HepG2 (cell line): ENCODE measurements around the gene NXN. TPM values are rescaled to one million over a fixed set of nuclear protein-coding genes. Genes with fewer than 3 reads are reported as not detected.

Source experiments
- ETV6 ChIP-seq: sonication (generic); formaldehyde crosslinking; conservative IDR thresholded peaks from 2 replicates; pipeline ENCODE4 v1.4.0; 2020; ENCODE audit warnings: missing genetic modification reagents
- HINFP ChIP-seq: sonication (generic); formaldehyde crosslinking; IDR thresholded peaks from 2 replicates; pipeline ENCODE4 v1.4.0; 2020; ENCODE audit warnings: low read depth, mild to moderate bottlenecking, missing genetic modification reagents
- KDM5B ChIP-seq: sonication (generic); formaldehyde crosslinking; IDR thresholded peaks from 2 replicates; pipeline ENCODE4 v1.4.0; 2020; ENCODE audit warnings: missing genetic modification reagents, mild to moderate bottlenecking, borderline replicate concordance
- LBX2 ChIP-seq: sonication (generic); formaldehyde crosslinking; IDR thresholded peaks from 2 replicates; pipeline ENCODE4 v1.5.0; 2020; ENCODE audit warnings: missing genetic modification reagents, mild to moderate bottlenecking, borderline replicate concordance
- NONO ChIP-seq, 2 experiments: fragments of 450-650 bp in 1 of 2; sonication (generic) in 1 of 2; formaldehyde crosslinking in 1 of 2; IDR thresholded peaks in 1 of 2; conservative IDR thresholded peaks in 1 of 2; 2 replicates each; pipeline versions ENCODE4 v1.6.1 to v1.8.0; 2017 to 2022; ENCODE audit warnings: mild to moderate bottlenecking in 1 of 2, missing genetic modification reagents in 1 of 2, moderate library complexity in 1 of 2
- PPARG ChIP-seq: conservative IDR thresholded peaks from 2 replicates; pipeline ENCODE4 v1.6.1; 2016; ENCODE audit warnings: missing biosample characterization, missing genetic modification reagents
- RFX3 ChIP-seq: IDR thresholded peaks from 2 replicates; pipeline ENCODE4 v1.6.1; 2016; ENCODE audit warnings: missing biosample characterization, missing genetic modification reagents
- SALL1 ChIP-seq: sonication (generic); formaldehyde crosslinking; IDR thresholded peaks from 2 replicates; pipeline ENCODE4 v1.8.0; 2022; ENCODE audit warnings: mild to moderate bottlenecking, missing genetic modification reagents
- SNAPC2 ChIP-seq: sonication (generic); formaldehyde crosslinking; IDR thresholded peaks from 2 replicates; pipeline ENCODE4 v1.8.1; 2022; ENCODE audit warnings: mild to moderate bottlenecking, missing genetic modification reagents
- TBL1XR1 ChIP-seq: fragments of 150-350 bp; IDR thresholded peaks from 2 replicates; pipeline ENCODE4 v1.6.1; 2014; ENCODE audit warnings: borderline replicate concordance, low read length; ENCODE audit not compliant: partially characterized antibody
- ZHX2 ChIP-seq, 2 experiments: sonication (generic) in 1 of 2; formaldehyde crosslinking in 1 of 2; IDR thresholded peaks; 2 replicates each; pipeline versions ENCODE4 v1.6.1 to v1.9.0; 2014 to 2022; ENCODE audit warnings: antibody characterized with exemption in 1 of 2, borderline replicate concordance in 1 of 2, inconsistent platforms in 1 of 2, low read depth in 1 of 2, missing genetic modification reagents in 1 of 2
- ZMYM2 ChIP-seq: sonication (generic); formaldehyde crosslinking; IDR thresholded peaks from 2 replicates; pipeline ENCODE4 v1.8.0; 2022; ENCODE audit warnings: mild to moderate bottlenecking, missing genetic modification reagents
- ZNF512 ChIP-seq: sonication (generic); formaldehyde crosslinking; IDR thresholded peaks from 2 replicates; pipeline ENCODE4 v1.4.0; 2020; ENCODE audit warnings: mild to moderate bottlenecking, missing genetic modification reagents
- ZNF615 ChIP-seq: sonication (generic); formaldehyde crosslinking; IDR thresholded peaks from 2 replicates; pipeline ENCODE4 v1.5.0; 2020; ENCODE audit warnings: mild to moderate bottlenecking, missing genetic modification reagents, borderline replicate concordance
- ZNF7 ChIP-seq: IDR thresholded peaks from 2 replicates; pipeline ENCODE4 v1.6.1; 2016; ENCODE audit warnings: missing biosample characterization, missing genetic modification reagents
- ZNF768 ChIP-seq: sonication (generic); formaldehyde crosslinking; IDR thresholded peaks from 2 replicates; pipeline ENCODE4 v1.4.0; 2020; ENCODE audit warnings: missing genetic modification reagents
- ZNF772 ChIP-seq: sonication (generic); formaldehyde crosslinking; IDR thresholded peaks from 2 replicates; pipeline ENCODE4 v1.5.0; 2020; ENCODE audit warnings: mild to moderate bottlenecking, missing genetic modification reagents
- polyA plus RNA-seq, 8 experiments: library from polyadenylated mRNA; depleted of rRNA in 3 of 8; stranded (reverse) in 7 of 8; unstranded in 1 of 8; fragments of >200 nt; fragmentation: Illumina TruSeq in 4 of 8; extraction: Trizol in 4 of 8; gene quantifications; 2 replicates each; pipeline versions ENCODE4 v1.2.1 to v1.2.3, GENCODE V29; 2011 to 2016; ENCODE audit warnings: low read depth in 4 of 8, missing spikeins in 1 of 8, mixed read lengths in 1 of 8; ENCODE audit not compliant: insufficient read depth in 1 of 8
- total RNA-seq, 5 experiments: library from RNA; depleted of rRNA; stranded (reverse); fragments of >200 nt; fragmentation: Illumina TruSeq; extraction: Trizol; gene quantifications; 2 replicates each; pipeline ENCODE4 v1.2.3, GENCODE V29; 2016; ENCODE audit warnings: low read depth in 1 of 5

NXN gene
- total and polyA plus RNA-seq, 2 of the 13 experiments (the other 11 are each of a cell fraction or from before 2014, with no cell fraction given) = 22.2 to 24.3 TPM

GRCh38 chr17:781805-782731, 197.5 kb downstream of the NXN start, which contains the start of the genes GLOD4 and MRM3 (continued):
- TF ChIP-seq KDM5B (peak; percentile 94), ZNF772 (CRISPR knock-in tag) (peak; percentile 93), ZNF7 (no peak), RFX3 (CRISPR knock-in tag) (no peak), ZNF512 (CRISPR knock-in tag) (no peak), NONO (IDR thresholded peaks at IDR 0.05) (no peak), NONO (CRISPR knock-in tag; conservative IDR thresholded peaks at IDR 0.05) (peak; percentile 98), ZHX2 (IDR thresholded peaks at IDR 0.05; ENCODE audit: low read depth) (peak; percentile 99), ZHX2 (CRISPR knock-in tag; IDR thresholded peaks at IDR 0.05; ENCODE audit: borderline replicate concordance) (no peak), LBX2 (CRISPR knock-in tag) (no peak), ZNF768 (CRISPR knock-in tag) (peak; percentile 80), SNAPC2 (no peak), ZNF615 (CRISPR knock-in tag) (no peak), SALL1 (CRISPR knock-in tag) (peak; percentile 84), HINFP (peak; percentile 92), PPARG (CRISPR knock-in tag) (no peak), ZMYM2 (CRISPR knock-in tag) (peak; percentile 81; the same call in 1 of the 2 replicates), ETV6 (CRISPR knock-in tag) (0 out of 2 replicates have a peak, but pooled peaks have one; percentile 32), TBL1XR1 (peak; percentile 32)
